ENCODE data around the gene CALY.

The CALY gene, protein sequence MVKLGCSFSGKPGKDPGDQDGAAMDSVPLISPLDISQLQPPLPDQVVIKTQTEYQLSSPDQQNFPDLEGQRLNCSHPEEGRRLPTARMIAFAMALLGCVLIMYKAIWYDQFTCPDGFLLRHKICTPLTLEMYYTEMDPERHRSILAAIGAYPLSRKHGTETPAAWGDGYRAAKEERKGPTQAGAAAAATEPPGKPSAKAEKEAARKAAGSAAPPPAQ

DNA sequence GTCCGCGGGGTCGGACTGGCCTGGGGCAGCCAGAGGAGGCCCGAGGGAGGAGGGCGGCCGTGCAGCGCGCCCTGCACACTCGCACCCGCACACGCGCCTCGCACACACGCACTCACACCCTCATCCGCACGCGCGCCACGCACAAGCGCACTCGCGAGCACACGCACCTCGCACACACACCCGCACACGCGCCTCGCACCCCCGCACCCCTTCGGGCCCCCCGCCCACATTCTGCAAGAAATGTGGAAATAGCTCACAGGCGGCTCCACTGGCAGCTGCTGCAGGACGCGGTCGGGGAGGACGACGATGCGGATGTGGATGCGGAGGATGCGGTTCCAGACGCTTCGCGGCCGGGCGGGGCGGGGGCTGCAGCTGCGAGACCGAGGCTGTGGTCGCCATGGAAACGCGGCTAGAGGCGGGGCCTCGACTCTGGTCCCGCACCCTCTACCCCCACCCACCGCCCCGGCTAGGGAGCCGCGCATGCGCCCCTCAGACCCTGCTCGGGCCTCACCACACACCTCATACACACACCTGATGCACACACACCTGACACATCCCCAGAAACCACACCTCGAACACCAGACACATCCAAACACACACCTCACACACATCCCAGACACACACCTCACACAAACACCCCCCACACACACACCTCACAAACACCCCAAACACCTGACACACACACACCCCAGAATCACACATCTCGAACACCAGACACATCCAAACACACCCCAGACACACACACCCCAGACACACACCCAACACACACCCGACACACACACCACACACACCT, at the start of gene CALY:
Gene CALY (minus strand): TSS at position 320 of the 793 bp plus-strand sequence. CDS start 7,907 bp downstream, outside the sequence.
- Histone ChIP-seq H3K9ac (no peak within 1 kb of the TSS), H3K79me2 (ENCODE audit: insufficient read depth, low read depth) (no peaks in the 10 kb centered on the region), H3K4me2 (no peak within 1 kb of the TSS), H4K20me1 (ENCODE audit: insufficient read depth) (no peaks in the 10 kb centered on the region), H3K27ac (no peak within 1 kb of the TSS), H3K27me3 (ENCODE audit: insufficient read depth, low read depth) (peaks cover 19% of the 10 kb centered on the region), H3K4me1 (ENCODE audit: low read depth, poor library complexity, severe bottlenecking) (no peaks in the 10 kb centered on the region), H2AFZ (ENCODE audit: low read depth) (no peak within 1 kb of the TSS), H3K36me3 (ENCODE audit: insufficient read depth) (no peaks in the 10 kb centered on the region), H3K4me3 (IDR thresholded peaks at IDR 0.05; ENCODE audit: insufficient read depth, low read depth, low read length) (no peak within 1 kb of the TSS)
- TF ChIP-seq, protein P1, sequence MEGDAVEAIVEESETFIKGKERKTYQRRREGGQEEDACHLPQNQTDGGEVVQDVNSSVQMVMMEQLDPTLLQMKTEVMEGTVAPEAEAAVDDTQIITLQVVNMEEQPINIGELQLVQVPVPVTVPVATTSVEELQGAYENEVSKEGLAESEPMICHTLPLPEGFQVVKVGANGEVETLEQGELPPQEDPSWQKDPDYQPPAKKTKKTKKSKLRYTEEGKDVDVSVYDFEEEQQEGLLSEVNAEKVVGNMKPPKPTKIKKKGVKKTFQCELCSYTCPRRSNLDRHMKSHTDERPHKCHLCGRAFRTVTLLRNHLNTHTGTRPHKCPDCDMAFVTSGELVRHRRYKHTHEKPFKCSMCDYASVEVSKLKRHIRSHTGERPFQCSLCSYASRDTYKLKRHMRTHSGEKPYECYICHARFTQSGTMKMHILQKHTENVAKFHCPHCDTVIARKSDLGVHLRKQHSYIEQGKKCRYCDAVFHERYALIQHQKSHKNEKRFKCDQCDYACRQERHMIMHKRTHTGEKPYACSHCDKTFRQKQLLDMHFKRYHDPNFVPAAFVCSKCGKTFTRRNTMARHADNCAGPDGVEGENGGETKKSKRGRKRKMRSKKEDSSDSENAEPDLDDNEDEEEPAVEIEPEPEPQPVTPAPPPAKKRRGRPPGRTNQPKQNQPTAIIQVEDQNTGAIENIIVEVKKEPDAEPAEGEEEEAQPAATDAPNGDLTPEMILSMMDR (conservative IDR thresholded peaks at IDR 0.05; ENCODE audit: low read depth, low read length): no peak

DNA sequence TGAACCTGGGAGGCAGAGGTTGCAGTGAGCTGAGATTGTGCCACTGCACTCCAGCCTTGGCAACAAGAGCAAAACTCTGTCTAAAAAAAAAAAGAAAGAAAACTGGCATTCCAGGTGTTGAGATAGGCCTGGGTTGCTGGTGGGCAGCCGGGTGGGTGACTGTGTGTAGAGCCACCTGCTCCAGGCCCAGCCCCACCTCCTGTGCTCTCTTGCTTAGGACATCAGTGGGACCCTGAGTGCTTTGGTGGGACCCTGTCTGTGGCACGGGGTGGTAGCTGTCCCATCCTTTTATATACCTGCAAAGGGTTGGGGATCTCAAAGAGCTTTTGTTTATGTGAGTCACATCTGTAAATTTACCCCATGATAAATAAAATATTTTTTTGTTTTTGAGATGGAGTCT, 48.5 kb upstream of the CALY start:
- H3K79me2 ChIP-seq (ENCODE audit: insufficient read depth, low read depth): no peaks in the 10 kb centered on the region
- H3K27me3 ChIP-seq (ENCODE audit: insufficient read depth, low read depth): no peaks in the 10 kb centered on the region
- no peak overlapping the region for H3K9ac ChIP-seq
- no peak overlapping the region for H3K4me2 ChIP-seq
- no peaks in the 10 kb centered on the region for H4K20me1 ChIP-seq (ENCODE audit: insufficient read depth)
- no peak overlapping the region for H2AFZ ChIP-seq (ENCODE audit: low read depth)
- H3K36me3 ChIP-seq (ENCODE audit: insufficient read depth): no peaks in the 10 kb centered on the region
- no peak overlapping the region for H3K27ac ChIP-seq
- no peak overlapping the region for H3K4me3 ChIP-seq (IDR thresholded peaks at IDR 0.05; ENCODE audit: insufficient read depth, low read depth, low read length)
- H3K4me1 ChIP-seq (ENCODE audit: low read depth, poor library complexity, severe bottlenecking): peaks cover 14% of the 10 kb centered on the region
- TF ChIP-seq, protein P1 (conservative IDR thresholded peaks at IDR 0.05; ENCODE audit: low read depth, low read length): no peak

DNA sequence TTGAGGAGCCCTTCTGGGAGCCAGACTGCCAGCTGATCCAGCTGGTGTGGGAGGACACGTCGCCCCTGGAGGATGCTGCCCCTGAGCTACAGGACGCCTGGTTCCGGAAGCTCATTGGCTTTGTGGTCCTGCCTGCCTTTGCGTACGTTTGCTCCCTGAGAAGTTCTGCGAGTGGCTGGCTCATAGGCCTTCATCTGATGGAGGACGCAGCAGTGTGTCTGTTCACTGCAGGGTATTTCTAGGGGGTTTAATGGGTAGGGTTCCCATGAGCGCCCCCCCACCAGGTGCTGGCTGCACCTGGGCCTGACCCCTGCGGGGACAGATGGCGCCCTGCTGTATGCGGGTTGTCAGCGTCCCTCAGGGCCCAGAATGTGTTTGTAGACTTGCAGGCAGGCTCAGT, 47.4 kb upstream of the CALY start:
- TF ChIP-seq, protein P1 (conservative IDR thresholded peaks at IDR 0.05; ENCODE audit: low read depth, low read length): no peak
- Histone ChIP-seq H3K36me3 (ENCODE audit: insufficient read depth) (no peaks in the 10 kb centered on the region), H3K4me3 (IDR thresholded peaks at IDR 0.05; ENCODE audit: insufficient read depth, low read depth, low read length) (no peak overlapping the region), H3K79me2 (ENCODE audit: insufficient read depth, low read depth) (no peaks in the 10 kb centered on the region), H3K27me3 (ENCODE audit: insufficient read depth, low read depth) (no peaks in the 10 kb centered on the region), H2AFZ (ENCODE audit: low read depth) (no peak overlapping the region), H3K4me1 (ENCODE audit: low read depth, poor library complexity, severe bottlenecking) (peaks cover 10% of the 10 kb centered on the region), H4K20me1 (ENCODE audit: insufficient read depth) (no peaks in the 10 kb centered on the region), H3K4me2 (no peak overlapping the region), H3K27ac (no peak overlapping the region), H3K9ac (no peak overlapping the region)

DNA sequence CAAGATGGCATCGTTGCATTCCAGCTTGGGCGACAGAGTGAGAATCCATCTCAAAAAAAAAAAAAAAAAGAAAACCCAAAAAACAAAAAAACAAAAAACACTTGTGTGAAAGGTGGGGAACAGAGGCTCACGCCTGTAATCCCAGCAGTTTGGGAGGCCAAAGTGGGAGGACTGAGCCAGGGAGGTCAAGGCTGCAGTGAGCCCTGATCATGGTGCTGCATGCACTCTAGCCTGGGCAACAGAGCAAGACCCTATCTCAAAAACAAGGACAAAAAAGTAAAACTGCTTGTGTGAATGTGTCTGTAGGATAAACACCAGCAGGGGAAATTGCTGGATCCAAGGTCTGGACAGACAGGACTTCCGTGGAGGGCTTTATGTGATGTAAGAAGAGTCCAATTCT, 46.9 kb upstream of the CALY start:
- Histone ChIP-seq H3K4me3 (IDR thresholded peaks at IDR 0.05; ENCODE audit: insufficient read depth, low read depth, low read length) (no peak overlapping the region), H3K27ac (no peak overlapping the region), H4K20me1 (ENCODE audit: insufficient read depth) (no peaks in the 10 kb centered on the region), H3K9ac (no peak overlapping the region), H3K79me2 (ENCODE audit: insufficient read depth, low read depth) (no peaks in the 10 kb centered on the region), H2AFZ (ENCODE audit: low read depth) (no peak overlapping the region), H3K4me1 (ENCODE audit: low read depth, poor library complexity, severe bottlenecking) (peaks cover 10% of the 10 kb centered on the region), H3K36me3 (ENCODE audit: insufficient read depth) (no peaks in the 10 kb centered on the region), H3K27me3 (ENCODE audit: insufficient read depth, low read depth) (no peaks in the 10 kb centered on the region), H3K4me2 (no peak overlapping the region)
- TF ChIP-seq, protein P1 (conservative IDR thresholded peaks at IDR 0.05; ENCODE audit: low read depth, low read length): no peak

Data from KMS-11 (cell line).